Skin epidermis (tissue), 12 donors: ENCODE data around the gene MED20.

ENCODE experiments used
- H3K27ac ChIP-seq, 21 experiments: fragments of 200-600 bp; sonication (generic) in 11 of 21; one replicate each; pipeline ENCODE4 v1.5.0; 2020; ENCODE audit warnings: mild to moderate bottlenecking in 3 of 21, inconsistent platforms in 2 of 21, moderate library complexity in 2 of 21
- H3K4me3 ChIP-seq, 7 experiments: fragments of 200-600 bp; sonication (generic) in 2 of 7; one replicate each; pipeline ENCODE4 v1.5.0; 2020; ENCODE audit warnings: inconsistent platforms in 2 of 7, mild to moderate bottlenecking in 2 of 7, moderate library complexity in 1 of 7

Gene MED20

GRCh38 chr6:41877051-41877680 lies 43.8 kb downstream of the MED20 start:
- H3K4me3 ChIP-seq = no peak overlapping the region
- no peak overlapping the region for H3K27ac ChIP-seq

GRCh38 chr6:41874741-41875140 lies 46.2 kb downstream of the MED20 start:
- Histone ChIP-seq H3K4me3 (no peak overlapping the region), H3K27ac (no peak overlapping the region)

- Histone ChIP-seq H3K4me3 (no peak overlapping the region), H3K27ac (no peak overlapping the region)
Observed at GRCh38 chr6:41872147-41872546, 48.8 kb downstream of the MED20 start.

- Histone ChIP-seq H3K4me3 (no peak overlapping the region), H3K27ac (no peak overlapping the region)
Observed at GRCh38 chr6:41871691-41872090, 49.2 kb downstream of the MED20 start.

- Histone ChIP-seq H3K4me3 (no peak overlapping the region), H3K27ac (no peak overlapping the region)
Observed at GRCh38 chr6:41859356-41859755, 61.6 kb downstream of the MED20 start.

- Histone ChIP-seq H3K4me3 (no peak overlapping the region), H3K27ac (no peak overlapping the region)
Observed at GRCh38 chr6:41858703-41859102, 62.2 kb downstream of the MED20 start.
